Measurements from ENCODE around the gene NR5A1. TPM values are rescaled to one million over a fixed set of nuclear protein-coding genes. Genes with fewer than 3 reads are reported as not detected.

The NR5A1 gene
- total RNA-seq, 1 experiment from 2014 or later, result 0.09 TPM

DNA sequence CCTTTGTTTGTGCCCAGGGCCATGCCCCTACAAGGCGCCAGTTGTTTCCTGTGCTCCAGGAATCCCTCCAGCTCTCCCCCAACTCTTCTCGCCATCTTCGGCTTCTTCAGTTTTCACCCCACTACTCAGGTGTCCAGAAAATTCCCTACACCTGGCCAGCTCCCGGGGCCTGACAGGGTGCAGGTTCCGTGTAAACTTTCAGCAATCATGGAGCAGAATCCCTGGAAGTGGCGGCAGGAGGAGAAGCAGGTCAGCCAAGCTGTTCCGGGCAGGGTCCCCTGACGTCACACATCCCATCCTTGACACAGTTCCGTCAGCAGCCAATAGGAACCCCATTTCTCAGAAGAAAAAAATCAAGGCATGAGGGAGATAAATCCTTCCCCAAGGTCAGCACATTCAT is 69.1 kb downstream of the NR5A1 start:
- DNase-seq, result no peak
- Mint-ChIP-seq H3K9me3 (ENCODE audit: unreplicated experiment) (no peaks in the 10 kb centered on the region), H3K27me3 (ENCODE audit: insufficient read depth, unreplicated experiment) (peaks cover 2% of the 10 kb centered on the region), H3K27ac (ENCODE audit: unreplicated experiment) (no peak overlapping the region), H3K36me3 (ENCODE audit: insufficient read depth, unreplicated experiment) (peaks cover 5% of the 10 kb centered on the region), H3K4me1 (ENCODE audit: low read depth, unreplicated experiment) (no peaks in the 10 kb centered on the region), H3K4me3 (ENCODE audit: unreplicated experiment) (no peak overlapping the region)
- Histone ChIP-seq H3K27me3 (replicated peaks; ENCODE audit: control insufficient read depth, insufficient read depth, low read length) (peaks cover 2% of the 10 kb centered on the region; the same call in 1 of the 2 replicates), H3K4me3 (ENCODE audit: low read depth, low read length) (no peak overlapping the region), H3K9me3 (no peaks in the 10 kb centered on the region), H3K4me1 (no peaks in the 10 kb centered on the region), H3K36me3 (ENCODE audit: control insufficient read depth, insufficient read depth, low read length) (no peaks in the 10 kb centered on the region)
- no peak for TF ChIP-seq CTCF (IDR thresholded peaks at IDR 0.05; ENCODE audit: insufficient read depth in 1 of 2, low read depth in 1 of 2, low read length in 1 of 2, severe bottlenecking in 1 of 2, unreplicated experiment in 1 of 2)
- intact Hi-C loops (cut with micrococcal nuclease; ENCODE audit: unreplicated experiment), result no loop called here
- no TSS peak for BruUV-seq (replicated peaks)
- CTCF ChIA-PET, result interaction anchor here (0.6 kb wide), 1 partner anchor 54 kb away, joined by 7 read pairs; no protein-coding TSS in a partner anchor
- POLR2A ChIA-PET, result no interaction called here

DNA sequence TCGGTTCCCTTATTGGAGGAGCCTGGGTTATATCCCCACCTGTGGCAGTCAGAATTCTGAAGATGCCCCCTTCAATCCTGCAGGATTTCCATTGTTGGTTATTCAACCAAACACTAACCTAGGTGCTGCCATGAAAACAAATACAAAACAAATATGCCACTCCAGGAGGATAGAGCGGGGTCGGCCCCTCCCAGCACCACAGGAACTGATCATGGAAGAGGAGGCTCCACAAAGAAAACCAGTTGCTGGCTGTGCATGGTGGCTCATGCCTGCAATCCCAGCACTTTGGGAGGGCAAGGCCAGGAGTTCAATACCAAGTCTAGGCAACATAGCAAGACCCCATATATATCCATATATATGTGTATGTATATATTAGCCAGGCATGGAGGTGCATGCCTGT is 70.1 kb downstream of the NR5A1 start:
- no peaks in the 10 kb centered on the region for H3K4me1 ChIP-seq
- no peaks in the 10 kb centered on the region for H3K9me3 ChIP-seq
- peaks cover 2% of the 10 kb centered on the region; the same call in 1 of the 2 replicates for H3K27me3 ChIP-seq (replicated peaks; ENCODE audit: control insufficient read depth, insufficient read depth, low read length)
- no peak for TF ChIP-seq CTCF (IDR thresholded peaks at IDR 0.05; ENCODE audit: insufficient read depth in 1 of 2, low read depth in 1 of 2, low read length in 1 of 2, severe bottlenecking in 1 of 2, unreplicated experiment in 1 of 2)
- no TSS peak for BruUV-seq (replicated peaks)
- H3K4me3 ChIP-seq (ENCODE audit: low read depth, low read length), result no peak overlapping the region
- Mint-ChIP-seq H3K27me3 (ENCODE audit: insufficient read depth, unreplicated experiment) (peaks cover 5% of the 10 kb centered on the region), H3K4me3 (ENCODE audit: unreplicated experiment) (no peak overlapping the region), H3K4me1 (ENCODE audit: low read depth, unreplicated experiment) (no peaks in the 10 kb centered on the region), H3K36me3 (ENCODE audit: insufficient read depth, unreplicated experiment) (peaks cover 5% of the 10 kb centered on the region), H3K9me3 (ENCODE audit: unreplicated experiment) (no peaks in the 10 kb centered on the region), H3K27ac (ENCODE audit: unreplicated experiment) (no peak overlapping the region)
- POLR2A ChIA-PET, result no interaction called here
- intact Hi-C loops (cut with micrococcal nuclease; ENCODE audit: unreplicated experiment), result no loop called here
- DNase-seq, result no peak
- H3K36me3 ChIP-seq (ENCODE audit: control insufficient read depth, insufficient read depth, low read length), result no peaks in the 10 kb centered on the region
- CTCF ChIA-PET, result no interaction called here

- Histone ChIP-seq H3K36me3 (ENCODE audit: control insufficient read depth, insufficient read depth, low read length) (no peaks in the 10 kb centered on the region), H3K4me3 (ENCODE audit: low read depth, low read length) (no peak overlapping the region), H3K4me1 (no peaks in the 10 kb centered on the region), H3K9me3 (no peaks in the 10 kb centered on the region), H3K27me3 (replicated peaks; ENCODE audit: control insufficient read depth, insufficient read depth, low read length) (peaks cover 2% of the 10 kb centered on the region; the same call in 1 of the 2 replicates)
- H3K4me3 Mint-ChIP-seq (ENCODE audit: unreplicated experiment), result no peak overlapping the region
- intact Hi-C loops (cut with micrococcal nuclease; ENCODE audit: unreplicated experiment), result no loop called here
- peaks cover 5% of the 10 kb centered on the region for H3K36me3 Mint-ChIP-seq (ENCODE audit: insufficient read depth, unreplicated experiment)
- no peak overlapping the region for H3K27ac Mint-ChIP-seq (ENCODE audit: unreplicated experiment)
- no peaks in the 10 kb centered on the region for H3K9me3 Mint-ChIP-seq (ENCODE audit: unreplicated experiment)
- H3K27me3 Mint-ChIP-seq (ENCODE audit: insufficient read depth, unreplicated experiment), result peaks cover 3% of the 10 kb centered on the region
- ChIA-PET CTCF (no interaction called here), POLR2A (no interaction called here)
- no peak for DNase-seq
- H3K4me1 Mint-ChIP-seq (ENCODE audit: low read depth, unreplicated experiment), result no peaks in the 10 kb centered on the region
- BruUV-seq (replicated peaks), result no TSS peak
- TF ChIP-seq CTCF (IDR thresholded peaks at IDR 0.05; ENCODE audit: insufficient read depth in 1 of 2, low read depth in 1 of 2, low read length in 1 of 2, severe bottlenecking in 1 of 2, unreplicated experiment in 1 of 2), result no peak
These were observed 70.9 kb downstream of the NR5A1 start for GRCh38 chr9:124436320-124436719.

Other genes starting within 250 kb of the NR5A1 start
- gene NEK6, start 249.4 kb downstream of the NR5A1 start, total RNA-seq (2022), result 56.6 and 66.6 TPM in 2 replicates
- gene PSMB7, start 92.0 kb downstream of the NR5A1 start, total RNA-seq (2022), result 216 and 238 TPM in 2 replicates
- not detected in 2 replicates for gene ADGRD2, start 56.9 kb downstream of the NR5A1 start, total RNA-seq (2022)

All from Caco-2 (cell line).